A204.1 (cell line): ENCODE measurements around the gene ISM1.
"Not testable (repeated sequence)": the region's sequence is repeated elsewhere in the genome, so short reads cannot be mapped to it uniquely, and the experiment has no call there.

Experiments used
- FAIRE-seq: peaks from 2 replicates; lab custom pipeline; 2012; peaks lifted over from hg19 to GRCh38; lab: Jason Lieb, UNC

The ISM1 gene

DNA sequence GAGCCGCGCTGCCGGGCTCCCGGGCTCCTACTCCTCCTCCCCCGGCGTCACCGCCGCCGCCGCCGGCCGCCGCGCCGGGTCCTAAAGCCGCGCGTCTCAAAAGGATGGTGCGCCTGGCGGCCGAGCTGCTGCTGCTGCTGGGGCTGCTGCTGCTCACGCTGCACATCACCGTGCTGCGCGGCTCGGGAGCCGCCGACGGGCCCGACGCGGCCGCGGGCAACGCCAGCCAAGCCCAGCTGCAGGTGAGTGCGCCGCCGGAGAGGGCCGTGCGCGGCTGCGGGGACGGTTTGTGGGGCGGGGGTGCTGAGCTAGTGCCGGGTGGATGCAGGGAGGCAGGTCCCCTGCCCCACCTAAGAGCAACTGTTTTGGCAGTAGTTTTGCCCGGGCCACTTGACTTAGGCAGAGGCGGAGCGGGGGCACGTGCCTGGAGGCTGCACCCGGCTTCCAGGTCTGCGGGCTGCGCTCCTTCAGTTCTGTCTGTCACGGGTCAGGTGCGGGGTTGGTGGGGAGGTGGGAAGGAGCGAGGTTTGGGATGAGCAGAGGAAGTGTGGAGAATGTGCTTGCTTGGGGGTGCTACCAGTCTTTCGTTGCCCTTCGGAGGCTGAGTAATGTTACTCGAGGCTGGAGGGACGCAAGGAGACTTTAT lies 722 bp downstream of the ISM1 start:
- FAIRE-seq, result no peak

DNA sequence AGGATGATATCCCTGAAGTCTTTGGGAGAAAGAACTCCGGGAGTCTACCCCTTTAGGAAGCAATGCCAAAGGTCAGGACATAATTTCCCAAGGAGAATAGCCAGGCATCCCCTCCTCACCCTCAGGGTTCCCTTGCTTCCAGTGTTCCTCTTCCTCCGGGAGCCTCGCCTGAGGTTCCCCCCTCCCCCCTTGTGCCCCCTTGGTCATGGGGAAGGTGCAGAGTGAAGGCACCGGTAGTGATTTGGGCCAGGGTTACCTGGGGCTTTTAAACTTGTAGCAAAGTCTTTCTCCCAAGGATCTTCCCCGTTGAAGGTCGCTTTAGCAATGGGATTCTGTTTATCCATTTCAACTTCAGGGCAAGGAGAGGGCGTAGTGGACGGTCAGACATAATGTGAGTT lies 1.2 kb downstream of the ISM1 start:
- FAIRE-seq, result no peak

DNA sequence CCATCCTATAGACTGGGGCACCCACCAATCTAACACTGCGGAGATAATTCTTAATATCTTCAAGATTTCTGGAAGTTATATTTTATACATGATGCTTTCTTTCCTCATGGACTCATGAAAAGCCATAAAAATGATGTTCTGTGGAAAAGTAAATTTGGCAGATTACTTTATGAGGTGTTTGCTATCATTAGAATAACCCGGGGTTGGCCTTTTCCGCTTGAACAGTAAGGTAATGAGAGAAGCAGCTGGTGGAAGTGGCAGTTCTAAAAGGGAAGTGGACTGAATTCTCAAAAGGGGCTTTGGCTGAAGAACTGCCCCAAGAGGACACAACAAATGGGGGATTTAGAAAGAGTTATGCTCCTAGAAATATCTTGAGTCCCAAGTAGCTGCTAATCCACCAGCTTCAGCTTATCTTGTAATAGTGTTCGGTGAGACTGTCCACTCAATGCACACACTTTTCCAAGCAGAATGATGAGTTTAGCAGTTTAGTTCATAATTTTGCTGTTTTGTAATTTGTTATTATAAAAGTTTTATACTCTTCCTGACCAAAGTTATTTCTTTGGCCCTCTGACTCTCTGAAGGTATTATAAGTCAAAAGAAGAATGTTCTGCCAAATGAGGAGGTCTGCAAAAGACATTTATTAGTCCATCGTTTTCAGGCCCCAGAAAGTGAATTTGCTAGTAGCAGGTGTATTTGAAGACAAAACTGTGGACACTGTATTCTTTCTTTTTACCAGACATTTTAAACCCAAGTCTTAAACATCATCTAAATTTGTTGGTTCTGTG lies 2.9 kb downstream of the ISM1 start:
- FAIRE-seq, result no peak

DNA sequence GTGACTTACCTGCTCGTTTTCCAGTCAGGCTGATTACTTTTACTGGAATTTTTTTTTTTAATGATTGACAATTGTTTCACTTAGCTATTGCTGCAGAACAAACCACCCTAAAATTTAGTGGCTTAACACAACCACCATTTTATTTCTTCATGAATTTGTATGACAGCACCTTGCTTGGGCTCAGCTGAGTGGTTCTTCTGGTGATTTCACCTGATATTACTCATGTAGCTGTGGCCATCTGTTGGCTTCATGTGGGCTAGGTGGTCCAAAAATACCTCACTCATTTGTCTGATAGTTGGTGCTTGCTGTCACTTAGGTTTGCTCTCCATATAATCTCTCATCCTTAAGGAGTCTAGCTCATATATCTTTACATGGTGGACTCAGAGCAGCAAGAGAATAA lies 5.3 kb downstream of the ISM1 start:
- no peak for FAIRE-seq

DNA sequence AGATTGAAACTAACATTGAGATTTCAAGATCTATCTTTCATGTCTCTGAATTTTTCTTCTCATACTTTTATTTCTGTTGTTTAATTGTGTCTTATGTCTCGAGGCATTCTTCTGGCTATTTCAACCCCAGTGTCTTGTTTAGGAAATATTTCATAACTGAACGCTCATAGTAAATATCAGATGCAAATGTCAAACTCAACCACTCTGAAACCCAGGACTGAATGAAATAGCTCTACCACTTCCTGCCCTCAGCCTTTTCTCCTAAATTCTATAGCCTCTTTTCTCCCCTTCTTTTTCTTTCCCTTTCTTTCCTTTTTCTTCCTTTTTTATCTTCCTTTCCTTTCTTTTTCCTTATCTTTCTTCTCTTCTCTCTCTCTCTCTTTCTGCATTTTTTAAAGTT lies 7.7 kb downstream of the ISM1 start:
- FAIRE-seq, result no peak

DNA sequence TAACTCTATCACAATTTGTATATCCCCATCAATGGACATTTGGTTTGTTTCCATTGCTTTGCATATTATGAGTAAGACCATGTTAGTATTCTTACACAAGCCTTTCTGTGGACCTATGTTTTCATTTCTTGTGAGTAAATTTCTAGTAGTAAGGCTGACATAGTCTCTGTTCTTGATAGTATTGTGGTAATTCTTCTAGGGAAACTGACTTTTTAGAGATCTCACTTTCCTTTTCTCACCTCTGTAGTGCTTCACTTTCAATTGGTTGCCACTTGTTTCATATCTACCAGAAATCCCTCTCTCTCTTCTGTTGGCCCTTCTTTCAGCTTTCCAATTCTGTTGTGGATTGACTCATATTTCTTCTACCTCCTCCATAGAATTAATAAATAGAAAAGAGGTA lies 8.5 kb downstream of the ISM1 start:
- FAIRE-seq, result no peak

DNA sequence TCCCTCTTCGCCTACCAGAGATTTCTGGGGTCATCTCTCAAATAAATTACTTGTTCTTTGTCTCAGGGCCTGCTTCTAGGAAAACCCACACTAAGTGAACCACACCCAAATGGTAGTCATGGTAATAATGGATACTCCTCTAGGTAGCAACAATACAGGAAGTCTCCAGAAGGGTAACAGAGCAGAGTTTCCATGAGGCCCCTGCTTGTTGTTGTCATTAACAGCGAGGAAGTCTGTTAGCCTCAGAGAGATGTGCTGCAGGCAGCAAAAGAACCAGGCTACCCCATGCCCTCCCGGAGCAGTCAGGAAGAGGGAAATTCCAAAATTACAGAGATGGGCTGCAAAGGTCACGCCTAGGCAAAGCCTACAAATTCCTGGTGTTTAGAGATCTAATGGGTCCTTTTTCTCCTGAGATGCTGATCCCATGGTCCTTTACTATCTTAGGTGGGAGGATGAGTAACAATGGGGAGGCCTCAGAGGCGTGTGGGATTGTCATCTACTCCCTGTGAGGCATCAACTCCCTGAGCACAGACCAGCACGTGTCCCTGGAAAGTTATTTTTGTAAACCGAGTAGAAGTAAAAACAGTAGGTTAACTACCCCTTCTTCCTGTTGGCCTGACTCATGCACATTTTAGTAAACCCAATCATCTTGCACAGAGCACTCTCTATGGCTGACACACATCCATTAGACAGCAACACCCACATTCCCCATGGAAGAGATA lies 10.1 kb downstream of the ISM1 start:
- no peak for FAIRE-seq

DNA sequence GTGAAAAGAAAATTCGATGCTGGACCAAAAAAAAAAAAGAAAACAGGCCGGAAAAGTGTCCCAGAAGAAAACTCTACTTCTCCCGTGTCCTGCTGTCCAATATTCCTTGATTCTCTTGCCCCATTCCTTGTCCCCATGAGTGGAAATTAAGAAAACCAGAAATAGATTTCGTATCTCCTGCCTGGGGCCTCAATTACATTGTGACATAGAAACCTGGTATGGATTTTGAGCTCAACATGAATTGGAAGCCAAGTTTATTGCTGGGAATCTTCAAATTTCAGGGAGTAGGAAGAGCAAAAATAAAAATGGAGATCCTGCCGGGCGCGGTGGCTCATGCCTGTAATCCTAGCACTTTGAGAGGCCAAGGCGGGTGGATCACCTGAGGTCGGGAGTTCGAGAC lies 11.9 kb downstream of the ISM1 start:
- FAIRE-seq, result no peak

DNA sequence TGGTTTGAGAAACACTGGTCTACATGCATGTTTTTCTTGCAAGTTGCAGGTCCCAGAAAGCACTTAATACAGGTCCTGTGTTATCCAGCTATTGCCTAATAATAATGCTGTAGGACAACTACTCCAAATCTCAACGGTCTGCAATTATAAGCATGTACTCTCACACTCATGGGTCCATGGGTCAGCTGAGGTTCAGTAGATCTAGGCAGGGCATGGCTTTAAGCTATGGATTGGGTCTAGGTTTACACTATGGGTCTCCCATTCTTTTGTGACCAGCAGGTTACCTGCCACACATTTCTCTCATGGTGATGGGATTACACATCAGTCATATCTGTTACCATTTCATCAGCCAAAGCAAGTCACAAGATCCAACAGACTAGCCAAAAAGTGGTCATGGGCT lies 13.9 kb downstream of the ISM1 start:
- FAIRE-seq, result no peak

DNA sequence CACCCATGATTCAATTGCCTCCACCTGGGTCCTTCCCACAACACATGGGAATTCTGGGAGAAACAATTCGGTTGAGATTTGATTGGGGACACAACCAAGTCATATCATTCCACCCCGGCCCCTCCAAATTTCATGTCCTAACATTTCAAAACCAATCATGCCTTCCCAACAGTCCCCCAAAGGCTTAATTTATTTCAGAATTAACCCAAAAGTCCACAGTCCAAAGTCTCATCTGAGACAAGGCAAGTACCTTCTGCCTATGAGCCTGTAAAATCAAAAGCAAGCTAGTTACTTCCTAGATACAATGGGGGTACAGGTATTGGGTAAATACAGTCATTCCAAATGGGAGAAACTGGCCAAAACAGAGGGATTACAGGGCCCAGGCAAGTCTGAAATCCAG lies 15.3 kb downstream of the ISM1 start:
- FAIRE-seq, result not testable (repeated sequence)

DNA sequence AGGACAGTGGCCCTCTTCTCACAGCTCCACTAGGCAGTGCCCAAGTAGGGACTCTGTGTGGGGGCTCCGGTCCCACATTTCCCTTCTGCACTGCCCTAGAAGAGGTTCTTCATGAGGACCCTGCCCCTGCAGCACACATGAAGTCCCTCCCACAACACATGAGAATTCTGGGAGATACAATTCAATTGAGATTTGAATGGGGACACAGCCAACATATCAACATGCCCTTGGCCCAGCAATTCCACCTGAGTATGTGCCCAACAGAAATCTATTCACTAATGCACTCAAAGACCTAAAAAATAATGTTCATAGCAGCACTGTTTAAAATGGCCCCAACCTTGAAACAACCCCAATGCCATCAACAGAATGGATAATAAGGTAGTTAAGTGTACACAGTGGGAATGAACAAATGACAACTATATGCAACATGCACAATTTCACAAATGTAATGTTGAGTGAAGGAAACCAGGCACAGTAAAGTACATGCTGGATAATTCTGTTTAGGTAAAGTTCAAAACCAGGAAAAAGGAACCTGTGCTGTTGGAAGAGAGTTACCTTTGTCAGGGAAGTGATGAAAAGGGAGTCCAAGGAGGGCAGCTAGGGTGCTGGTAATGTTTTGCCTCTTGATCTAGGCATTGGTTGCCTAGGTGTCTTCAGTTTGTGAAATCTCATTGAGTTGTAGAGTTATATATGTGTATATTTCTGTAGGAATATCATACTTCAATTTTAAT lies 16.1 kb downstream of the ISM1 start:
- no peak for FAIRE-seq

DNA sequence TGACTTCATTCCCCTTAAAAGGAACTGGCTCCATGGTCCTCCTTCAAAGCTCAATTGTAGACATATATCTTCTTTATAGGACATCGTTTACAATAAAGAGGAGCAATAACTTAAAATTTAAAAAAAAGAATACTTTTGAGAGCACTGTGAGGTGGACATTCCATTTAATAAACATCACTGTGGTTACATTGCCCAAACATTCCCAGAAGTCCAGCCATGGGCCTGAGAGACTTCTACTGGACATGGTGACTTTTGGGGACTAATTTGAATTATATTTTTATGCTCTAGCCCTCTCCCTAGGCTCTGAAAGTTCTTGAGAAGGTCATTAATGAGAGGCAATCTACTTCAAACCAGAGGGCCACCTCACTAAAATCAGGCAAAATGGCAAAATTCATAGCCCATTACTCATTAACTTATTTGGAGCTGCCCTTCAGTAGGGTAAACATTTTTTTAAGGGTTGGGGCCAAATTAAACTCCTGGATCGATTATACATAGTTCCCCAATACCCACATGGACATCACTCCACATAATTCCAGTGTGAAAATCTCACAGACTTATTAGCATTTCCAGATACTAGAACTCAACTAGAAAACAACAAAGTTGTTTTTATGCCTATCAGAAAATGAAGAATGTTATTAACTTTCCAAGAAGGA lies 17.1 kb downstream of the ISM1 start:
- FAIRE-seq, result no peak

DNA sequence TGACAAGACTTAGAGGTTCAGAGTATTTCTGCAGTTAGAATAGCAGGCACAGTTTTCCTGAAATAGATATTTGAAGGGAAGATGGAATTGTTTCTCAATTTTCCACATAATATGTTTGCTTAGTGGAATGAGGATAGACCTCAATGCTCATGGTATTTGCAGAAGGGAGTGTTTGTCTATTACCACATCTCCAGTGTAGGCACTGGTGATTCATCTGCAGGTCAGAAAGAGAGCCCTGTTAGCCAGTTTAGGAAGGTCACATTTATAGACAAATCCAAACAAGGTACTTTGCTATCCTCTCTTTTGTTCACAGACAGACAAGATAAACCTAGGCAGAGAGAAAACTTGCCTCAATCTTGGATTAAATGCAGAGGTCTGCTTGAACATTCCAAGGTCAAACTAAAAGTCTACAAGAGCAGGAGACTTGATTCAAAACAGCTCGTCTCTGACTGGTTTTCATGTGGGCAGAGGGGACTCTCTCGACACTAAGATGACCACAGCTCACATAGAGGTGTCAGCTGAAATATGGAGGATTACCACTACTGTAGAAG lies 22.8 kb downstream of the ISM1 start:
- FAIRE-seq, result no peak

DNA sequence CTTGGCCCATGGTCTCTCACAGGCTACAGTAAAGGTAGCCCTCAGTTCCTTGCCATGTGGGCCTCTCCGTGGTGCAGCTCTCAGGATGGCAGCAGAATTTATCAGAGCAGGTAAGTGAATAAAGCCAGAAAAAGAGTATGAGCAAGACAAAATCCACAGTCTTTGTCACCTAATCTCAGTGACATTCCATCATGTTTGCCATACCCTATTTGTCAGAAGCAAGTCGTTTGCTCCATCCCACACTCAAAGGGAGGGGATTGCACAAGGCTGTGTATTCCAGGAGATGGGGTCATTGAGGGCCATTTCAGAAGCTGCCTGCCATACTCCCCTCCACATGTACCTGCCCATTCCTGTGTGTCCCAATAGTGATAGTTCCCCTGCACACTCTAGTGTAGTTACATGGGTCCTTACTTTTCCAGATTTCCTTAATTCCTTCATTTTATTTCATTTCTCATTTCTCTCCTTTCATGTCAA lies 24.2 kb downstream of the ISM1 start:
- no peak for FAIRE-seq

DNA sequence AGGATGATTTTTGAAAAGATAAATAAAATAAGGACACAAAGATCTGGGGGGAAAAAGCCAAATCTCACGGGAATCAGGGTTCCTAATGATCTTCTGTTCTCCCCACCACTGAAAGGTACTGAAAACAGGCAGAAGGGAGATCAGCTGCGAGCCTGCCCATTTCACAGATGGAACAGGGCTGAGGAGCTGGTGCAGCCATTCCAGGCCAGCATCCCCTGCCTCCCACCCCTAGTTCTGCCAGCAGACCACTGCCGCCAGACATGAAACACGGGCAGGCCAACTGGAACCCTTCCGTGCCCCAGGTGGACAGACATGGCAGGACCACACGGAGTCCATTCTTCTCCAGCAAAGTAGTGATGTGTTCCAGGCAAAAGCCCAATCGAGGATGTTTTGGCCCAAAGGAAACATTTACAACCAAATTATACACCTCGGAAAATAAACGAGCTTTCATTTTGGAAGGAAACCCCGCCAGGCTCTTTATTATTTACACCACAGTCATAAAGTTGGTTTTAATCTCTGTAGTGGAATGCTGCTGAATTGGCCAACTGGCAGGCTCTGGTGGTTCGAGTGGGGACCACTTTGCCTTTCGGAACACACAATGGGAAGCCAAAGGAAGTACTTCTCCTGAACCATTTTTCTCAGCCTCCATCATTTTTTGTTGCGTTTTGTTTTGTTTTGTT lies 28.2 kb downstream of the ISM1 start:
- FAIRE-seq, result no peak

DNA sequence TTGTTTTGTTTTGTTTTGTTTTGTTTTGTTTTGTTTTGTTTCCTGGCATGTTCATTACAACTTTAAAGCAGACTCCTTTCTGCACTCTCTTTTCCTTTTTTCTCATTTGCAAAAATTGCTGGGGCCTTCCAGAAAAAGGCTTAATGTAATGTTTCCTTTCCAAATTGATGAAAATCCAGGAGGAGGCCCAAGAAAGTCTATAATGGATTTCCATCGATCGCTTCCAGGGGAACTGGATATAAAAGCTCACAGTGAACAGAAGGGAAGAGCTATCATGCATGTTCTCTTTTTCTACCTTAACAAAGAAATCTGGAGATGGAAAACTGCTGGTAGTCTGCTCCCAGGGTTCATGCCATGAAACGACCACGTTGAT lies 28.7 kb downstream of the ISM1 start:
- FAIRE-seq, result no peak

DNA sequence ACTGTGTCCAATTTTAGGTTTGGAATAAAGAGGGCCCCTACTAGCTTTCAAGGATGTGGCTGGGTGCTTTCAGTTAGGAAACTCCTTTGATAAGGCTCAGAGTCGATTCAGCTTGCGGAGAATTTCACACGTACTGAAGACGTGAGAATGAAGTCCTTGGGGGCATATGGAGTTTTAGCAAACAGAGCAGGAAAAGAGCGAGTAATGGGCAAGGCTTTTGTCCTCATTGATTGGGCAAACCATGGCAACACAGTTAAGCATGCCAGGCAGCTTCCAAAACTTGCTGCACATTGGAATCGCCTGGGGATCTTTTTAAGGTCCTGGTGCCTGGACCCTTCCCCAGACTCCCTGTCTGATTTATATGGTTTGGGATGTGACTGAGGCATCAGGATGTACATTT lies 29.2 kb downstream of the ISM1 start:
- FAIRE-seq, result no peak

DNA sequence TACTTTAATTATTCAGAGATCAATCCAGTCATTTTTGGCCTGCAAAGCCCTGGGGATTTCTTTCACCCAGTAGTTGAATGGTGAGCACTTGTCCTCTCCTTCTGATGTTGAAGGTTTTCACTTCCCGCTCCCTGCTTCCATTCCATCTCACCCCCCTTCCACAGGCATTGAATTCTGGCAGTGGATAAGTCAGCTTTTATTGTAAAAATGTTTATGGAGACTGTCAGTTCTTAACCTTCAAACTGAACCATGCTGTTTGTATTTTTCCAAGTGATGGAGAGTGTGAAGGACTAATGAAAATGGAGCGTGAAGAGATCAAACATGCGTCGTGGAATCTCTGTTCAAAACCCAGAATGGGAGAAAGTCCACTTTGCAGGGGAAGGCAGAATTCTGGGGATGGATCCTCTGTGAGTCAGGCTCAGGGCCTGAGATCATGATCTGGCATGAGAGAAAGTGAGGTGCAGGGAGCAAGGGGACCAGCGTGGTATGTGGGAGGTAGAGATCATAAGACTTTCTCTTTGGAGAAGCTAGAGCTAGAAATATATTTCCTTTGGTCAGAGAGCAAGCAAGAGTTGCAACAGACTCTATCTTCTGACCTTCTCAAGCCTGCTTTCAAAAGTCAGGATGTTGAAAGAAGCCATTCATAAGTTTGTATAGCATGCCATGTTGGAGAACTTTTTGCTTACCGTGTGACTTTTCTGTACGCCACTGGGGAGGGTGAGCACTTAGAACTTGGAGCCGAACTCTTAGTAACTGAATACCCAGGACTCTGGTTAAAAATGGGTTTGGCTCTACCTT lies 30.2 kb downstream of the ISM1 start:
- no peak for FAIRE-seq

DNA sequence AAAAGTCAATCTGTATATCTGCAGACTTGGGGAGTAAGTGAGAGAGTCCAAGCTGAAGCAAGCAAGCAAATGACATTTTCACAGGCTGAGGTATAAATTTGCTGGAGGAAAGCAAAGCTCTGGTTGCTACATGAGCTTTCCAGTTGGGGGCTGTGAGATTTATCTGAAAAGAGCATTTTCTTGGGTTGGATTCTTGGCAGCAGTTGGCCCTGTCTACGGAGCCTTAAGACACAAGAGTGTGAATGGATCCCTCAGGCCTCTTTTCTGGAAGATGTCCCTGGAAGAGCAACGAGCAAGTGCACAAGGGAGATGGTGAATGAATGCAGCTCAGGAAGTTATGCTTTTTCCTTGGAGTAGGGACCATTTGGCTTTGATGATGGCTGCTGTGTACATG lies 30.8 kb downstream of the ISM1 start:
- no peak for FAIRE-seq

DNA sequence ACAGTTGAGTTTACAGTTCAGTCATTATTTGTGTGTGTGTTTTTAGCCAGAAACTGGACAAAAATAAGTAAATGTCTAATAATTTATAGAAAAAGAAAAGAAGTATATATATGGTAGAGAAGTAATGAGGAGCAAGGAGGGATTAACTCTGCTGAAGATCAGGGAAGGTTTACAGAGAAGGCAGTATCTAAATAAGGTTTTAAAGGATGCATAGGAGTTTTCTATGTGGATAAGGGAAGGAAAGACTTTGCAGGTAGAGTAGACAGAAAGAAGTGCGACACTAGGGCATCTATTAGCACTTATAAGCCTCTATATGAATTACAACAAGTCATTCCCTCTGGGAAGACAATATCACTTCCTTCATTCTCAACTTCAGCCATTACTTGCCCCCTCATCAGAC lies 34.3 kb downstream of the ISM1 start:
- no peak for FAIRE-seq

DNA sequence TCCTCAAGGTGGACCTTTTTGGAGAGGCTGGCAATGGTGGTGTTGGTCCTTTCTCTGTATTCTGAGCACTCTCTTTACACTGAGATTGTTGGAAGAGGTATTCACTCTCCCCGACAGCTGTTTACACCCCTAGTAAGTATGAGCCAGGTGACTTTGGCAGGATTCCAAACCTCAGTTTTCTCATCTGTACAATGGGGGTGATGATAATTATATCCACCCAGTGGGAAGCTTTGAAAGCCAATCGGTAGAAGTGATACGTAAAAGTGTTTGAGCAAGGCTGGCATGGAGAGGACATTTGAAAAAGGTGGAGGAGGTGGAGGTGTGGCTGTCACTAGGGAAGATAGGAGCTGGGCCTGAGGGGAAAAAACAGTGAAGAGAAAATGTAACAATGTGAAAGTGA lies 35.5 kb downstream of the ISM1 start:
- no peak for FAIRE-seq
